GM19455 (cell line): ENCODE data around the gene KCTD5.
"Not testable (repeated sequence)": the region's sequence is repeated elsewhere in the genome, so short reads cannot be mapped to it uniquely, and the experiment has no call there.

Source experiments
- ATAC-seq: cut with Tn5 transposase; IDR thresholded peaks from one replicate; pipeline ENCODE4 v1.9.1; 2021; ENCODE audit not compliant: unreplicated experiment

The KCTD5 gene

DNA sequence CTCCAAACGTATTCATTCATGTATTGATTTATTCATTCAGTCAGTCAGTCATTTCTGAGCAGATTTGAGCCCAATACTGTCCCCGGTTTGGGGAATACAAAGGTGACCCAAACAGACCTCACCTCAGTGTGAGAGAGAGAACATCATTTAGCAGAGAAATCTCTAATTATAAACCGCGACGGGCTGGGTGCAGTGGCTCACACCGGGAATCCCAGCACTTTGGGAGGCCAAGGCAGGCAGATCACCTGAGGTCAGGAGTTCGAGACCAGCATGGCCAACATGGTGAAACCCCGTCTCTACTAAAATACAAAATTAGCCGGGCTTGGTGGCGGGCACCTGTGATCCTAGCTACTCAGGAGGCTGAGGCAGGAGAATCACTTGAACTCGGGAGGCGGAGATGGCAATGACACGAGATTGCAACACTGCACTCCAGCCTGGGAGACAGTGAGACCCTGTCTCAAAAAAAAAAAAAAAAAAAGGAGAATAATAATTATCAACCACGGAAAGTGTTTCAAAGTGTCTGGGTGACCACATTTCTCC, 39.4 kb downstream of the KCTD5 start:
- ATAC-seq, result not testable (repeated sequence)

GRCh38 chr16:2724088-2724676, 41.9 kb downstream of the KCTD5 start:
- no peak for ATAC-seq

DNA sequence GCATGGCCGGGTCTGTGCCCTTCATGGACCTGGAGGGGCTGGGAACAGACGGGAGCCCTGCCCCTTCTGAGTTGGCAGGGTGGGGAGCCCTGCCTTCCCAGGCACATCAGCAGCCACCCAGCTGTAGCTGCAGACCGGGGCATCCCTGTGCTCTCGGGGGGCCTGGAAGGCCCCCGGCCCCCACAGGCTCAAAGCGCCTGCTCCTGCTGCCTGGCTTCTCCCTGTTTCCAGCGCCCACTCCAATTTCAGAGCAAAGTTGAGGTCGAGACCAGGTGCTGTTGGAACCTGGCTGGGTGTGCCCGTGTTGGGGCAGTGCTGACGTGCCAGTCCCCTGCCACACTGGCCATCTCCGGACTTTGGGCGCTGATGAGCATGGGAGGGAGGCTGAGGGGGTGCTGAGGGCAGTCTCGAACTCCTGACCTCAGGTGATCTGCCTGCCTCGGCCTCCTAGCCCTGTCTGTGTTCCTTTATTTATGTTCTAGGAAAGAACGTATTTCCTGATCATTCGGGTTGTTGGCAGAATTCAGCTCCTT, 42.6 kb downstream of the KCTD5 start:
- ATAC-seq, result no peak

GRCh38 chr16:2726923-2727322, 44.6 kb downstream of the KCTD5 start:
- no peak for ATAC-seq

DNA sequence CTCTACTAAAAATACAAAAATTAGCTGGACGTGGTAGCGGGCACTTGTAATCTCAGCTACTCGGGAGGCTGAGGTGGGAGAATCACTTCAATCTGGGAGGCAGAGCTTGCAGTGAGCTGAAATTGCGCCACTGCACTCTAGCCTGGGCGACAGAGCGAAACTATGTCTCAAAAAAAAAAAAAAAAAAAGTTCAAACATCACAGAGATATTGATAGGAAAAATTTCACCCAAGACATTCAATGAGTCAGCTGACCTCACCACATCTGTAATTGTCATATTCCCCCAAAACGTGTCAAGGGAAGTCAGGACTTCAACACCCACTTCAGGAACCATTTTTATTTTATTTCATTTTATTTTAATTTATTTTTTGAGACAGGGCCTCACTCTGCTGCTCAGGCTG, 45.7 kb downstream of the KCTD5 start:
- no peak for ATAC-seq

- no peak for ATAC-seq
Observed at GRCh38 chr16:2734844-2735515, 52.7 kb downstream of the KCTD5 start.

DNA sequence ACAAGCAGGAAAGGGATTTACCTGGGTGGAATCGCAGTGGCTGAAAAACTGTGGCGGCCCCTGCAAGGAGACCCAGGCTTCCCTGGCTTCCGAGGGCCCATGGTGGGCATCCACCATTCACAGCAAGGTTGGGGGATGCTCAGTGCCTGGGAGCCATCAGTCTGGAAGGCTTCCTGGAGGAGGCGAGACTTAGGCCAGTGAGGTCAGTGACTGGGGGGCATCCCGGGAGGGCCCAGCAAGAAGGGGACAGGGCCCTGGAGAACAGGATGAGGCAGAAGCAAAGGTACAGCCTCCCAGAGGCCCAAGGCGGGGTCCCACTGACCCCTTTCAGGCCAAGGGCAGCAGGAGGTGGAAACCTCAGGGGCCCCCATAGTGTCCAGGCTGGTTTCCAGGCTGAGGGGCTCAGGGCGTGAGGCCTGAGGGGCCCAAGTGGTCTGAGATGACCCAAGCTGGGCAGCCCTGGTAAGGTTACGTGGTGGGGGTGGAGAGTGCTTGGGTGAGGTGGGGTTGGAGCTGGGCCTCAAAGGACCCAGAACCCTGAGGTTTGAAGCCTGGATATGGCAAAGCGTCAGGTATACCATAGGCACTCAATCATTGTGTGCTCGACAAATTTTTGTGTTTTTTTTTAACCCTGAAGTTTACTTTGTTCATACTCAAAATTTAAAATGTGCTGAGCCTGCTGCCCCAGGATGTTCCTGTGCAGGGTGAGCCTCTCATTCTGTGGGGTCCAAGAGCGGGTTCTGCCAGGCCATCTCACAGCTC, 54.3 kb downstream of the KCTD5 start:
- ATAC-seq, result no peak

DNA sequence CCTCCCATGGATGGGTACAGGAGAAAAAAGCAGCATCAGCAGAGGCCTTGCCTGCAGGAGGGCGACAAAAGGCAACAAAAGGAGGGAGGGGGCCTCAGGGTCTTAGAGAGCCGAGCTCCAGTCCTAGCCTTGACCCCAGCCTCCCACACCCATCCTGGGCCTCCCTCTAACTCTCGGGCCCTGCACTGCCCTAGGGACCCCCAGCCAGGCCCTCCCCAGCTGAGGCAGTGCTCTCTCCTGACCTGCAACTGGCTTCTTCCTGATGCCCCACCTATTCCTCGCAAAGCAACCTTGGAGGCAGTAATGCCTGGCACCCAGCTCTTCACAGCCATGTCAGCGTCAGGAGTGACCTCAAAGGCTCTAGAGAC, 54.9 kb downstream of the KCTD5 start:
- no peak for ATAC-seq

GRCh38 chr16:2737895-2738418, 55.6 kb downstream of the KCTD5 start:
- no peak for ATAC-seq

GRCh38 chr16:2738615-2739014, 56.3 kb downstream of the KCTD5 start:
- ATAC-seq, result no peak

DNA sequence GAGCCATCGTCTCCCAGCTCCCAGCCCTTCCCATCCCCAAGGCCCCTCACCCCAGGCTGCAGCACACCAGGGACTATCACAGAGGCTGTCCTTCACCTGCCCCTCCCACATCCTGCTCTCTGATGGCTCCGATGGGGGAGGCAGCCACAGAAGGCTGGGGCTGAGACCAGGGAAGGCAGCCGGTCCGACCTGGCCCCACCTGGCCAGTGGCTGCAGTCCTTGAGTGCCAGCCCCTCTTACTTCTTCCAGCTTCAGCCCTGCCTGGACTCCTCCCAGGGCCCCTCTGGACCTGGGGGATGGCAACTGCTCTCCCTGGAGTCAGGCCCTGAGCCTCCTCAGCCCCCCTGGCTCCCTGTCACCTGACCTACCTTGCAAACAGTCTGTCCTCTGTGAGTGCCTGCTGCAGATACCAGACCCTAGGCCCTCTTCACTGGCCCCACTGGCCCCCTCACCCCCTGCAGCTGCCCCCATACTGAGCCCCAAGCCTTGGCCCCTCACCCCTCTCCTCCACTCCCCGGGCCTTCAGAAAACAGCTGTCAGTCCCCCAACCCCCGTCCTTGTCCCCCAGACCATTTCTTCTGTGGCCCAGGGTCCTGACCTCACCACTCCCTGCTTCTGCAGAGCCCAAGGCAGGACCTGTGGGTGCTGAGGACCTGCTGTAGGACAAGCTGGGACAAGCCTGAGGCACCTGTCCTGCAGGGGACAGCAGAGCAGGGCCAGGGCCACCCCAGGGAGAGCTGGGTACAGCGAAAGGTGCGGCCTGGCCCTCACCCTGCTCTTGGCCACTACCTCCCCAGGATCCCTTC, 57.5 kb downstream of the KCTD5 start:
- no peak for ATAC-seq

DNA sequence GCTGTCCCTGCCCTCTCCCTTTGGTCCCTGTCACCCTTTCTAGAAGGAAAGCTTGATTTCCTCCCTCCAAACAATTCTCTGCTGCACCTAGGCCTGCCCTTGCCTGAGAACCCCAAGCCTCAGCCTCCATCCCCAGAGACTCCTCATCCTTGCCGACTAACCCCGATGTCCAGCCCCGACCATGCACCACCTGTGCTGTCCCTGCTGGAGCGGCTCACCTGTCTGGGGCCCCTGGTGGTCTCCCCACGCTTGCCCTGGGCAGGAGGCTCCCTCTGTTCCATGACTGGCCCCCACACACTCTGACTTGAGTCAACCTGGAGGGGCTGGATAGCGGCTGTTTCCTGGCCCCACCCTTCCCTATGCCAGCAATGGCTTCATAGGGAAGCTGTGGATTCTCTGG, 58.2 kb downstream of the KCTD5 start:
- no peak for ATAC-seq

- no peak for ATAC-seq
Observed at GRCh38 chr16:2741168-2741567, 58.8 kb downstream of the KCTD5 start.

GRCh38 chr16:2742323-2743006, 60.1 kb downstream of the KCTD5 start:
- no peak for ATAC-seq

- no peak for ATAC-seq
Observed at GRCh38 chr16:2743007-2743810, 60.9 kb downstream of the KCTD5 start.

- no peak for ATAC-seq
Observed at GRCh38 chr16:2744711-2745110, 62.4 kb downstream of the KCTD5 start.

DNA sequence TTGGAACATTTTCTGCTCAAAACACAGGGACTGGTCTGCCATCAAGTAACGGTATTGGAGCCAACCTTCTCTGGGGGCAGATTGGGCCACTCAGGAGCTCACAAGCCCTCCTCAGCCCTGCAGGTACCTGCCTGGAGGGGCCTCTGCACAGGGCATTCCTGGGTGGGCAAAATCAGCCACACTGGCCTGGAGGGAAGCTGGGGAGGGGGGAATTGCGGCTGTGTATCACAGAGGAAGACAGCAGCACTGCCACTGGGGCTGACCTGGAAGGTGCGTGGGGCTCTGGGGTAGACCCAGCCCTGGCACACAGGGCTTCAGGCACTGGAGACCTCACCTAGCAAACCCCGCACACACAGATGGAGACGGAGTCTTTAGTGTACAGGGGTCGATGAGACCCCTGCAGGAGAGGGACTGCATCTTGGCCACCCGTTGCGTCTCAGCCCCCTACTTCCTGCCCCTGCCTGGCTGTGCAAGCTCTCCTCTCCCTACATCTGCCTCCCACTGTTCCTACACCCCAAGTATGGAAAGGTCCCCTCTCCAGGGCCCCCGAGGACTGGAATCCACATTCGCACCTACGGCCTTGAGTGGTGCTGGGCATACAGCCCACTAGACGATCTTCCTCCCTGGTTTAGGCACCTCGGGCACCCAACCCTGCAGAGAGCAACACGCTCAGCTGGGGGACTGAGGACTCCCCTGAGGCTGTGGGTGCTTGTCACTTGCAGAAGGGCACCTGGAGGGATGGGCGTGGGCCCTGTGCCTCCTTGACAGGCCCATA, 63.0 kb downstream of the KCTD5 start:
- ATAC-seq, result no peak

GRCh38 chr16:2745961-2746360, 63.6 kb downstream of the KCTD5 start:
- ATAC-seq, result no peak
